Eye (tissue), 1 donor: ENCODE results near the gene SEC24D.

Experiments
- DNase-seq: peaks from one replicate; pipeline ENCODE4 v3.0.0-alpha.2; 2015

The SEC24D gene

GRCh38 chr4:118772767-118773428 is 63.0 kb downstream of the SEC24D start:
- DNase-seq, result no peak

- DNase-seq, result peak; percentile 78
Measured at GRCh38 chr4:118772081-118772766, 63.7 kb downstream of the SEC24D start.

GRCh38 chr4:118770741-118771187 is 65.2 kb downstream of the SEC24D start:
- no peak for DNase-seq

- no peak for DNase-seq
Measured at GRCh38 chr4:118769161-118769560, 66.8 kb downstream of the SEC24D start.

GRCh38 chr4:118767109-118767508 is 68.8 kb downstream of the SEC24D start:
- no peak for DNase-seq

GRCh38 chr4:118765399-118765798 is 70.5 kb downstream of the SEC24D start:
- DNase-seq, result peak; percentile 43

- peak; percentile 61 for DNase-seq
Measured at GRCh38 chr4:118762730-118763477, 73.0 kb downstream of the SEC24D start.

GRCh38 chr4:118762155-118762554 is 73.8 kb downstream of the SEC24D start:
- peak; percentile 44 for DNase-seq

GRCh38 chr4:118761397-118762016 is 74.4 kb downstream of the SEC24D start:
- DNase-seq, result no peak

GRCh38 chr4:118760493-118760892 is 75.4 kb downstream of the SEC24D start:
- no peak for DNase-seq

GRCh38 chr4:118760092-118760491 is 75.8 kb downstream of the SEC24D start:
- DNase-seq, result no peak

- no peak for DNase-seq
Measured at GRCh38 chr4:118759481-118759880, 76.4 kb downstream of the SEC24D start.

GRCh38 chr4:118758293-118758692 is 77.6 kb downstream of the SEC24D start:
- DNase-seq, result no peak

- no peak for DNase-seq
Measured at GRCh38 chr4:118757761-118758251, 78.1 kb downstream of the SEC24D start.

GRCh38 chr4:118756958-118757357 is 79.0 kb downstream of the SEC24D start:
- no peak for DNase-seq

GRCh38 chr4:118756429-118756828 is 79.5 kb downstream of the SEC24D start:
- DNase-seq, result no peak

GRCh38 chr4:118755438-118756226 is 80.3 kb downstream of the SEC24D start:
- no peak for DNase-seq

GRCh38 chr4:118754890-118755289 is 81.0 kb downstream of the SEC24D start:
- DNase-seq, result no peak

GRCh38 chr4:118753685-118754084 is 82.2 kb downstream of the SEC24D start:
- DNase-seq, result no peak

GRCh38 chr4:118753096-118753495 is 82.8 kb downstream of the SEC24D start:
- no peak for DNase-seq

GRCh38 chr4:118752551-118752950 is 83.4 kb downstream of the SEC24D start:
- no peak for DNase-seq

- DNase-seq, result no peak
Measured at GRCh38 chr4:118751629-118752323, 84.2 kb downstream of the SEC24D start.
